Measurements from ENCODE around the gene ROCK1. TPM values are rescaled to one million over a fixed set of nuclear protein-coding genes. Genes with fewer than 3 reads are reported as not detected.

Gene ROCK1
- total and polyA plus RNA-seq, 4 donors: 7.4 to 28.7 (median 18.7) TPM

DNA sequence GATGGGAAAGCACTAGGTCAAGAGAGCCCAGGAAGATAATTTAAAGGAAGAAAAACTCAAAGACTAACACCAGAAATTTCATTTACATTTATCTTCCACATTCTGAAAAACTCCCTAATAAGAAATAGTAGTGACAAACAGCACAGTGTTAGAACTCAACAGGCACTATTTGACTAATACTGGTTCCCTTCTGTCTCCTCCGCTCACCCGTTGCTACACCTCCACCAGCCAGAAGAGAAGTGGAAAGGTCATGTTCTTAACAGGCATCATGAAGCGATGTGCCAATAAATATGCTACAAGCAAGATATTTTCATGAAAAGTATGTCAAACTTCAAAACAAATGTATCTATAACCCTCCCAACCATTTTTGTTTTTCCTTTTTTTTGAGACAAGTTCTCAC, 5.7 kb downstream of the ROCK1 start:
- no peak overlapping the region for H3K9ac ChIP-seq (ENCODE audit: low read depth in 1 of 2, low read length in 2 of 2)
- TF ChIP-seq, protein P1, sequence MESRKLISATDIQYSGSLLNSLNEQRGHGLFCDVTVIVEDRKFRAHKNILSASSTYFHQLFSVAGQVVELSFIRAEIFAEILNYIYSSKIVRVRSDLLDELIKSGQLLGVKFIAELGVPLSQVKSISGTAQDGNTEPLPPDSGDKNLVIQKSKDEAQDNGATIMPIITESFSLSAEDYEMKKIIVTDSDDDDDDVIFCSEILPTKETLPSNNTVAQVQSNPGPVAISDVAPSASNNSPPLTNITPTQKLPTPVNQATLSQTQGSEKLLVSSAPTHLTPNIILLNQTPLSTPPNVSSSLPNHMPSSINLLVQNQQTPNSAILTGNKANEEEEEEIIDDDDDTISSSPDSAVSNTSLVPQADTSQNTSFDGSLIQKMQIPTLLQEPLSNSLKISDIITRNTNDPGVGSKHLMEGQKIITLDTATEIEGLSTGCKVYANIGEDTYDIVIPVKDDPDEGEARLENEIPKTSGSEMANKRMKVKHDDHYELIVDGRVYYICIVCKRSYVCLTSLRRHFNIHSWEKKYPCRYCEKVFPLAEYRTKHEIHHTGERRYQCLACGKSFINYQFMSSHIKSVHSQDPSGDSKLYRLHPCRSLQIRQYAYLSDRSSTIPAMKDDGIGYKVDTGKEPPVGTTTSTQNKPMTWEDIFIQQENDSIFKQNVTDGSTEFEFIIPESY (IDR thresholded peaks at IDR 0.05): no peak
- TF ChIP-seq HNF4A (conservative IDR thresholded peaks at IDR 0.05): peak in 1 of 2 donors; percentile 24
- no peak for DNase-seq (ENCODE audit: low spot score)
- WGBS: 46% methylated on average over 3 of the region's 3 CpGs
- H3K4me1 ChIP-seq (ENCODE audit: control insufficient read depth in 4 of 4, insufficient read depth in 4 of 4, low read length in 3 of 4): peaks cover 6 to 54% (median 24%) of the 10 kb centered on the region in 4 donors
- no peaks in the 10 kb centered on the region for H3K9me3 ChIP-seq (ENCODE audit: control insufficient read depth in 4 of 4, low read length in 3 of 4)
- no peaks in the 10 kb centered on the region for H3K36me3 ChIP-seq (ENCODE audit: control insufficient read depth in 4 of 4, insufficient read depth in 3 of 4, low read depth in 1 of 4, low read length in 3 of 4)
- no peak overlapping the region for H3K4me3 ChIP-seq (ENCODE audit: low read depth in 1 of 3, low read length in 3 of 3)
- H3K27ac ChIP-seq (ENCODE audit: low read depth in 1 of 2, low read length in 2 of 2): no peak overlapping the region
- H3K27me3 ChIP-seq (ENCODE audit: control insufficient read depth in 4 of 4, insufficient read depth in 4 of 4, low read length in 3 of 4): no peaks in the 10 kb centered on the region

GRCh38 chr18:21101172-21101571, 10.4 kb downstream of the ROCK1 start:
- TF ChIP-seq, protein P2, sequence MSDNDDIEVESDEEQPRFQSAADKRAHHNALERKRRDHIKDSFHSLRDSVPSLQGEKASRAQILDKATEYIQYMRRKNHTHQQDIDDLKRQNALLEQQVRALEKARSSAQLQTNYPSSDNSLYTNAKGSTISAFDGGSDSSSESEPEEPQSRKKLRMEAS (IDR thresholded peaks at IDR 0.05): no peak
- TF ChIP-seq FOXA2 (IDR thresholded peaks at IDR 0.05) (no peak), SP1 (IDR thresholded peaks at IDR 0.05) (no peak), RAD21 (IDR thresholded peaks at IDR 0.05) (no peak), NR2F2 (IDR thresholded peaks at IDR 0.05) (no peak), ATF3 (IDR thresholded peaks at IDR 0.05) (no peak), RXRA (IDR thresholded peaks at IDR 0.05) (no peak), HNF4A (conservative IDR thresholded peaks at IDR 0.05) (no peak), CTCF (IDR thresholded peaks at IDR 0.05; ENCODE audit: low read depth, low read length, missing input control) (no peak), JUND (IDR thresholded peaks at IDR 0.05) (no peak), GABPA (IDR thresholded peaks at IDR 0.05 in 1 of 2, conservative IDR thresholded peaks at IDR 0.05 in 1 of 2) (no peak), EGR1 (IDR thresholded peaks at IDR 0.05; ENCODE audit: low read depth in 2 of 2) (no peak), HNF4G (IDR thresholded peaks at IDR 0.05) (no peak), TAF1 (conservative IDR thresholded peaks at IDR 0.05) (no peak), FOXA1 (IDR thresholded peaks at IDR 0.05) (no peak), YY1 (IDR thresholded peaks at IDR 0.05) (no peak), REST (IDR thresholded peaks at IDR 0.05) (no peak)
- TF ChIP-seq, protein P1 (IDR thresholded peaks at IDR 0.05): no peak
- Histone ChIP-seq H3K4me3 (ENCODE audit: low read depth in 1 of 3, low read length in 3 of 3) (no peak overlapping the region), H3K27ac (ENCODE audit: low read depth in 1 of 2, low read length in 2 of 2) (no peak overlapping the region), H3K9me3 (ENCODE audit: control insufficient read depth in 4 of 4, low read length in 3 of 4) (no peaks in the 10 kb centered on the region), H3K4me1 (ENCODE audit: control insufficient read depth in 4 of 4, insufficient read depth in 4 of 4, low read length in 3 of 4) (peaks cover 8 to 23% (median 15%) of the 10 kb centered on the region in 4 donors), H3K9ac (ENCODE audit: low read depth in 1 of 2, low read length in 2 of 2) (no peak overlapping the region), H3K36me3 (ENCODE audit: control insufficient read depth in 4 of 4, insufficient read depth in 3 of 4, low read depth in 1 of 4, low read length in 3 of 4) (no peaks in the 10 kb centered on the region), H3K27me3 (ENCODE audit: control insufficient read depth in 4 of 4, insufficient read depth in 4 of 4, low read length in 3 of 4) (no peaks in the 10 kb centered on the region)
- 88% methylated on average over 2 of the region's 2 CpGs for WGBS
- no peak for DNase-seq (ENCODE audit: low spot score)

Measured in liver (tissue), 9 donors.